Anterior cingulate cortex (tissue), 58 donors: ENCODE measurements around the gene COMMD9.
A peak's percentile ranks its signal among the peaks of the same experiment; 100 is the strongest.

Experiments
- DNase-seq, 58 donors: peaks; one replicate each; lab custom pipeline; 2025; lab: John Stamatoyannopoulos, UW

The COMMD9 gene

GRCh38 chr11:36300650-36301049 lies 11.4 kb upstream of the COMMD9 start:
- DNase-seq, result peak in 37 of 58 donors; percentile 9 to 80 (median 43)

- no peak for DNase-seq
Observed at GRCh38 chr11:36296884-36297543, 7.8 kb upstream of the COMMD9 start.

- DNase-seq, result peak in 42 of 58 donors; percentile 9 to 86 (median 58)
Observed at GRCh38 chr11:36295926-36296325, 6.7 kb upstream of the COMMD9 start, which contains the start of gene PRR5L. TSS of gene PRR5L (plus strand) at chr11:36296288. CDS start at chr11:36401122, 104,834 bp downstream.

- DNase-seq, result peak in 5 of 58 donors; percentile 8 to 28 (median 9)
Observed at GRCh38 chr11:36292311-36292722, 3.1 kb upstream of the COMMD9 start.

- no peak for DNase-seq
Observed at GRCh38 chr11:36288442-36289225, 590 bp downstream of the COMMD9 start.

GRCh38 chr11:36282926-36283325 lies 6.3 kb downstream of the COMMD9 start:
- DNase-seq, result no peak

GRCh38 chr11:36281850-36282249 lies 7.4 kb downstream of the COMMD9 start:
- DNase-seq, result no peak

- no peak for DNase-seq
Observed at GRCh38 chr11:36280531-36280930, 8.7 kb downstream of the COMMD9 start.

GRCh38 chr11:36278531-36279282 lies 10.5 kb downstream of the COMMD9 start:
- DNase-seq, result peak in 4 of 58 donors; percentile 24 to 38 (median 36)

- no peak for DNase-seq
Observed at GRCh38 chr11:36274414-36274813, 14.8 kb downstream of the COMMD9 start.

- DNase-seq, result peak in 19 of 58 donors; percentile 11 to 62 (median 31)
Observed at GRCh38 chr11:36273110-36273509, 16.1 kb downstream of the COMMD9 start.

- DNase-seq, result no peak
Observed at GRCh38 chr11:36271794-36272407, 17.3 kb downstream of the COMMD9 start.

- DNase-seq, result no peak
Observed at GRCh38 chr11:36270701-36271100, 18.5 kb downstream of the COMMD9 start.

GRCh38 chr11:36268337-36268985 lies 20.8 kb downstream of the COMMD9 start:
- no peak for DNase-seq

- DNase-seq, result no peak
Observed at GRCh38 chr11:36266767-36267166, 22.5 kb downstream of the COMMD9 start.

- peak in 14 of 58 donors; percentile 10 to 45 (median 20) for DNase-seq
Observed at GRCh38 chr11:36265793-36266628, 23.2 kb downstream of the COMMD9 start.

GRCh38 chr11:36264973-36265344 lies 24.3 kb downstream of the COMMD9 start:
- no peak for DNase-seq

- no peak for DNase-seq
Observed at GRCh38 chr11:36264011-36264972, 24.9 kb downstream of the COMMD9 start.
